Activated B cell treated with CpG ODN at 0.5 μM for 24 hours (primary cell): Measurements from ENCODE around the gene PDE4B. TPM values are rescaled to one million over a fixed set of nuclear protein-coding genes. Genes with fewer than 3 reads are reported as not detected.

Source experiments
- ATAC-seq: fragments of 200-7000 bp; cut with Tn5 transposase; one replicate; pipeline ENCODE4 v1.10.0; 2021; ENCODE audit warnings: low read depth, mild to moderate bottlenecking, moderate library complexity
- CTCF ChIA-PET: fragments of 350-600 bp; sonication (Branson Sonifier 250); formaldehyde crosslinking; loops from one replicate; lab custom pipeline; 2021; ENCODE audit warnings: antibody characterized with exemption; lab: Charles Lee
- POLR2A ChIA-PET: fragments of 350-600 bp; sonication (Branson Sonifier 250); formaldehyde crosslinking; loops from one replicate; lab custom pipeline; 2021; ENCODE audit warnings: antibody characterized with exemption; lab: Charles Lee
- DNase-seq: peaks from one replicate; pipeline ENCODE4 v3.0.0; 2022
- H3K27ac Mint-ChIP-seq: one replicate; pipeline ENCODE4 v1.8.0; 2020; ENCODE audit warnings: mixed read lengths
- H3K27me3 Mint-ChIP-seq: one replicate; pipeline ENCODE4 v1.8.0; 2021; ENCODE audit warnings: mixed read lengths
- H3K36me3 Mint-ChIP-seq: one replicate; pipeline ENCODE4 v1.8.0; 2021; ENCODE audit warnings: low read depth, mixed read lengths
- H3K4me1 Mint-ChIP-seq: one replicate; pipeline ENCODE4 v1.8.0; 2021; ENCODE audit warnings: mixed read lengths
- H3K4me3 Mint-ChIP-seq: one replicate; pipeline ENCODE4 v1.8.0; 2020; ENCODE audit warnings: mild to moderate bottlenecking, mixed read lengths
- H3K9me3 Mint-ChIP-seq: one replicate; pipeline ENCODE4 v1.8.0; 2020; ENCODE audit warnings: mixed read lengths
- intact Hi-C: fragments of 100-400 bp; cut with micrococcal nuclease; formaldehyde crosslinking; loops from one replicate; pipeline ENCODE4 v1.15.1; 2024
- total RNA-seq: library from RNA; stranded (reverse); gene quantifications from 2 replicates; pipeline ENCODE4 v1.2.3, GENCODE V29; 2022
- TF ChIP-seq, protein P1 (sequence below): fragments of 200-600 bp; IDR thresholded peaks from one replicate; pipeline ENCODE4 v1.8.0; 2022; ENCODE audit warnings: antibody characterized with exemption, mild to moderate bottlenecking

Gene PDE4B
- total RNA-seq, 1 donor from 2014 or later: 84.1 TPM

DNA sequence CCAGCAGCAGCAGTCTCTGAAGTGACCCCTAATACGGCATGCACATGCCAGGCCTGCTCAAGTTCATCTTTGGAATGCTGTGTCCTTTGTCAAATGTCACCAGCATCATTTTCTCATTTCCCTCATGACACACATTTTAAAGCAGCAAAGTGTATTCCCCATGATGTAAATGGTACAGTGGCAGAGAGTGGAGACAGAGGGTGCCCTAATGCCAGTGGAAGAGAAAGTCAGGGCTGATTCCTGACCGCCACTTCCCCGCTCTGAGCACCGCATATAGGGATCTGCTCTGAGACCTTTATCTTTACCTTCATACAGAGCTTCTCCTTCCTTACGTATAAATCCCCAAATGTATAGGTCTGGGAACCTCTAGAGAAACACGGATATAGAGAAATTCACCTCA is 518.9 kb downstream of the PDE4B start:
- CTCF ChIA-PET: no interaction called here
- H3K4me1 Mint-ChIP-seq: peaks cover 6% of the 10 kb centered on the region
- no peak overlapping the region for H3K27ac Mint-ChIP-seq

DNA sequence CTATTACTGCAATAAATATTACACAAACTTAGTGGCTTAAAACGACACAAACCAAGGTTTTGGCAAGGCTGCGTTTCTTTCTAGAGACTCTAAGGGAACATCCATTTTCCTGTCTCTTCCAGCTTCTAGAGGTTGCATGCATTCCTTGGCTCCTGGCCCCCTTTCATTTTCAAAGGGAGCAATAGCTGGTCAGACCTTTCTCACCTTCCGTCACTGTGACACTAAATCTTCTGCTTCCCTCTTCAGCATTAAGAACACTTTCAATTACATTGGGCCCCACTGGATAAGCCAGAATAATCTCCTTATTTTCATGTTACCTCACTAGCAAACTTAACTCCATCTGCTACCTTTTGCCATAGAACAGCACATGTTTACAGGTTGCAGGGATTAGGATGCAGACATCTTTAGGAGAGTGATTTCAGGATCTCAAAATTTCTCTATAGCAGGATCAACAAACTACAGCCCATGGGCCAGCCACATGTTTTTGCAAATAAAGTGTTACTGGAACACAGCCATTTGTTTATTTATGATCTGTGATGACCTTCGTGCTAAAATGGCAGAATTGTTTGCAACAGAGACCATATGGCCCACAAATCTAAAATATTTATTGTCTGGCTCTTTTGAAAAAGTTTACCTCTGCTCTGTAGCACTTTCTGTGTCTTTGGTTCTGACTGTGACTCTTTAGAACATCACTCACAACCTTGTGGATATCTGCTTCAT is 519.7 kb downstream of the PDE4B start:
- DNase-seq: no peak
- intact Hi-C loops: no loop called here
- no peaks in the 10 kb centered on the region for H3K27me3 Mint-ChIP-seq
- peaks cover 13% of the 10 kb centered on the region for H3K4me1 Mint-ChIP-seq
- TF ChIP-seq, protein P1, sequence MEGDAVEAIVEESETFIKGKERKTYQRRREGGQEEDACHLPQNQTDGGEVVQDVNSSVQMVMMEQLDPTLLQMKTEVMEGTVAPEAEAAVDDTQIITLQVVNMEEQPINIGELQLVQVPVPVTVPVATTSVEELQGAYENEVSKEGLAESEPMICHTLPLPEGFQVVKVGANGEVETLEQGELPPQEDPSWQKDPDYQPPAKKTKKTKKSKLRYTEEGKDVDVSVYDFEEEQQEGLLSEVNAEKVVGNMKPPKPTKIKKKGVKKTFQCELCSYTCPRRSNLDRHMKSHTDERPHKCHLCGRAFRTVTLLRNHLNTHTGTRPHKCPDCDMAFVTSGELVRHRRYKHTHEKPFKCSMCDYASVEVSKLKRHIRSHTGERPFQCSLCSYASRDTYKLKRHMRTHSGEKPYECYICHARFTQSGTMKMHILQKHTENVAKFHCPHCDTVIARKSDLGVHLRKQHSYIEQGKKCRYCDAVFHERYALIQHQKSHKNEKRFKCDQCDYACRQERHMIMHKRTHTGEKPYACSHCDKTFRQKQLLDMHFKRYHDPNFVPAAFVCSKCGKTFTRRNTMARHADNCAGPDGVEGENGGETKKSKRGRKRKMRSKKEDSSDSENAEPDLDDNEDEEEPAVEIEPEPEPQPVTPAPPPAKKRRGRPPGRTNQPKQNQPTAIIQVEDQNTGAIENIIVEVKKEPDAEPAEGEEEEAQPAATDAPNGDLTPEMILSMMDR: no peak
- no peak for ATAC-seq
- H3K4me3 Mint-ChIP-seq: no peak overlapping the region
- no peak overlapping the region for H3K27ac Mint-ChIP-seq
- no peaks in the 10 kb centered on the region for H3K36me3 Mint-ChIP-seq
- POLR2A ChIA-PET: no interaction called here
- CTCF ChIA-PET: no interaction called here
- H3K9me3 Mint-ChIP-seq: no peaks in the 10 kb centered on the region

More for the DNA sequence above, 518.9 kb downstream of the PDE4B start:
- Mint-ChIP-seq H3K9me3 (no peaks in the 10 kb centered on the region), H3K4me3 (no peak overlapping the region), H3K27me3 (no peaks in the 10 kb centered on the region), H3K36me3 (no peaks in the 10 kb centered on the region)
- DNase-seq (no peak), ATAC-seq (no peak)
- POLR2A ChIA-PET: no interaction called here
- intact Hi-C loops: no loop called here
- TF ChIP-seq, protein P1: no peak

DNA sequence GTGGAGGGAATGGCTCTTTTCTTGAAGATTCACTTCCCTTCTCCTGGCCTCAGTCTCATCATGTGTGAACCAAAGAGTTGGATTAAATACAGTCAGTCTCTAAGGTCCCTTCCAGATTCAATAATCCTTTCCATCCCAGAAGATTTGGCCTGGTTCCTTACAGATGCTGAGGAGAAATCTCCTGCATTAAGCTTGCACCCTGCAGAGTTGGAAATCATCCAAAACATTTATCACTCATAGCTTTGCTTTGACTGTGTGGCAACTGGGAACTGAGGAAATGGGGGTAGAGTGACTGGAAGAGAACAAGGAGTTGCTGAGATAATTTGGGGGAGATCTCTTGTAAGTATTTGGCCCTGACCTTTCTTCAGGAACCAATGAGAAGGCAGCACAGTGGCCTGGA is 520.7 kb downstream of the PDE4B start:
- Mint-ChIP-seq H3K4me3 (no peak overlapping the region), H3K9me3 (no peaks in the 10 kb centered on the region), H3K27ac (no peak overlapping the region), H3K27me3 (no peaks in the 10 kb centered on the region), H3K36me3 (no peaks in the 10 kb centered on the region), H3K4me1 (peaks cover 13% of the 10 kb centered on the region)
- TF ChIP-seq, protein P1: no peak
- DNase-seq (no peak), ATAC-seq (no peak)
- CTCF ChIA-PET: no interaction called here
- intact Hi-C loops: no loop called here
- POLR2A ChIA-PET: interaction anchor here (1.1 kb wide), 1 partner anchor 39 kb away, joined by 4 read pairs; no protein-coding TSS in a partner anchor

DNA sequence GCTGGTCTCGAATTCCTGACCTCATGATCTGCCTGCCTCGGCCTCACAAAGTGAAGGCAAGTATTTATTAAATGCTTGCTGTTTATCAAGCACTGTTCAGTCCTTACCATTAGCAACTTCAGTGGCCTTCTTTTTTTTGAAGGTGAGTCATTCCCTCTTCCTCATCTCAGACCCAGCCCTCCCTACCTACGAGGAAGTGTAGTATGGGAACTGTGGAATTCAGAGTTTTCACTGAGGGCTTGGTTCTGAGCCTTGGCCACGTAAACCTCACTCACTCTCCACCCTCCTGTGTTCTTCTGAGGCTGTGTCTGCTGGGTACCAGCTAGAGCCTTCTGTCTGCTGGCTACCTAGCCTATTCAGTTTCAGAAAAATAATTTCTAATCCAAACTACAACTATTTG is 523.0 kb downstream of the PDE4B start:
- DNase-seq (no peak), ATAC-seq (no peak)
- no peaks in the 10 kb centered on the region for H3K36me3 Mint-ChIP-seq
- H3K27ac Mint-ChIP-seq: no peak overlapping the region
- POLR2A ChIA-PET: interaction anchor here (1.8 kb wide), 1 partner anchor 15 kb away, joined by 4 read pairs; no protein-coding TSS in a partner anchor
- H3K27me3 Mint-ChIP-seq: no peaks in the 10 kb centered on the region
- peaks cover 13% of the 10 kb centered on the region for H3K4me1 Mint-ChIP-seq
- no peak overlapping the region for H3K4me3 Mint-ChIP-seq
- CTCF ChIA-PET: no interaction called here
- TF ChIP-seq, protein P1: no peak
- intact Hi-C loops: loop anchor here (2.0 kb wide), 1 partner anchor 15 kb away; no protein-coding TSS in a partner anchor
- no peaks in the 10 kb centered on the region for H3K9me3 Mint-ChIP-seq

DNA sequence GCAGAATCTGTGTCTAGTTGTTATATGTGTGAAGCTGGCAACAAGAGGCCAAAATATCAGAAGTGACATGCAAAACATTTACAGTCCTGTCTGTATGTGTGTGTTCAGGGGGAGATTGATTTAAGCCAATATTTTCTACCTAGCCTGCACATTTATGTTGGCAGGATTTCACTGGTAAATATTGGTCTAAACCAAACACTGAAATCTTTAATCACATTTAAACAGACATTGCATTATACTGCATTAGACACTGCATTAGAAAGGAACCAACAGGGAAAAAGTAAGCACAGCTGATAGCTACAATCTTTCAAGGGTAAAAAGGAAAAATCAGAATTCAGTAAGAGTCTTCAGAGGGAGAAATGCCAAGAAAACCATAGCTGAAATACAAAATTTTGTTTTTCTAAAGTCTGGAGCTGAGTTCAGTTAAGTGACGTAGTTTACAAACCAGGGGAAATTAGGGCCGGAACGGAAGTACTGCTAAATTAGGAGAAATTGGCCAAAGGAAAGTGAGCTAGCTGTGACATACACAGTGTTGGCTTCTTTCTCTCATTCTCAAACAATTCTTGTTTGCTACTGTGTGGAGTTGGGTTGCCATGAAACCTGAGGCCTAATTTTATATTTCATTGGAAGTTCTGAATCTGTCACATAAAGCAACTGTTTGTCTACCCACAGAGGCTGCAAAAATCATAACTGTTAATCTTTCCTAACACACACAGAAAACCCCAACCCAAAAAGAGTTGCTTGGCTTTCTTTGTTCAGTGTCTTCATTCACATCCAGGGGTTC is 524.0 kb downstream of the PDE4B start:
- POLR2A ChIA-PET: interaction anchor here (0.5 kb wide), 1 partner anchor 15 kb away, joined by 4 read pairs; no protein-coding TSS in a partner anchor
- Mint-ChIP-seq H3K27me3 (no peaks in the 10 kb centered on the region), H3K4me3 (no peak overlapping the region), H3K4me1 (peaks cover 13% of the 10 kb centered on the region), H3K9me3 (no peaks in the 10 kb centered on the region), H3K36me3 (no peaks in the 10 kb centered on the region), H3K27ac (no peak overlapping the region)
- TF ChIP-seq, protein P1: no peak
- peak; percentile 42 for ATAC-seq
- CTCF ChIA-PET: no interaction called here
- DNase-seq: no peak
- intact Hi-C loops: loop anchor here (2.0 kb wide), 1 partner anchor 16 kb away; no protein-coding TSS in a partner anchor
